Hepatocyte (in vitro differentiated cells): ENCODE measurements around the gene GRIA2.

Source experiments
- EZH2 ChIP-seq: fragments of 200-600 bp; sonication (generic); IDR thresholded peaks from 2 replicates; pipeline ENCODE4 v1.6.1; 2016; ENCODE audit warnings: antibody characterized with exemption, mild to moderate bottlenecking, borderline replicate concordance
- EZH2phosphoT487 ChIP-seq: fragments of 200-600 bp; sonication (generic); IDR thresholded peaks from one replicate; pipeline ENCODE4 v1.6.1; 2018; ENCODE audit warnings: antibody characterized with exemption, mild to moderate bottlenecking, low read depth, moderate library complexity; ENCODE audit not compliant: unreplicated experiment, severe bottlenecking
- TF ChIP-seq, protein P1 (sequence below): fragments of 200-600 bp; sonication (generic); IDR thresholded peaks from 2 replicates; pipeline ENCODE4 v1.5.1; 2016; ENCODE audit warnings: antibody characterized with exemption, mild to moderate bottlenecking; ENCODE audit not compliant: poor library complexity

DNA sequence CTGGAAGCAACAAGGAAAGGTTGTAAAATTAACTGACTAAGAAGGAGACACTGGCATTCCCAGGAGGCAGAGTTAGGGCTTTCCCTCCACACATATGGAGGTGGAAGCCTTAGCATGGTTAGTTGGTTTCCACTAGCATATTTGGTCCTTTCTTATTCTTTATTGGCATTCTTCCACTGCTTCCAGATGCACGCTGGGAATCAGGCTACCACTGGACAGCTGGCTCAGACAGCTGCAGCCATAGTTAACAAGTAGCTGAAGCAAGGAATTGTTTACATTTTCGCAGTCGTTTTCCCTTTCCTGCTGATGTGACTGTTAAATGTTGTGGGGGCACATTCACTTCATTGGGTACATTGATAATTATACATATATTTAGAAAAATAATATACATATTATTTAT lies 169.2 kb downstream of the GRIA2 start:
- TF ChIP-seq, protein P1, sequence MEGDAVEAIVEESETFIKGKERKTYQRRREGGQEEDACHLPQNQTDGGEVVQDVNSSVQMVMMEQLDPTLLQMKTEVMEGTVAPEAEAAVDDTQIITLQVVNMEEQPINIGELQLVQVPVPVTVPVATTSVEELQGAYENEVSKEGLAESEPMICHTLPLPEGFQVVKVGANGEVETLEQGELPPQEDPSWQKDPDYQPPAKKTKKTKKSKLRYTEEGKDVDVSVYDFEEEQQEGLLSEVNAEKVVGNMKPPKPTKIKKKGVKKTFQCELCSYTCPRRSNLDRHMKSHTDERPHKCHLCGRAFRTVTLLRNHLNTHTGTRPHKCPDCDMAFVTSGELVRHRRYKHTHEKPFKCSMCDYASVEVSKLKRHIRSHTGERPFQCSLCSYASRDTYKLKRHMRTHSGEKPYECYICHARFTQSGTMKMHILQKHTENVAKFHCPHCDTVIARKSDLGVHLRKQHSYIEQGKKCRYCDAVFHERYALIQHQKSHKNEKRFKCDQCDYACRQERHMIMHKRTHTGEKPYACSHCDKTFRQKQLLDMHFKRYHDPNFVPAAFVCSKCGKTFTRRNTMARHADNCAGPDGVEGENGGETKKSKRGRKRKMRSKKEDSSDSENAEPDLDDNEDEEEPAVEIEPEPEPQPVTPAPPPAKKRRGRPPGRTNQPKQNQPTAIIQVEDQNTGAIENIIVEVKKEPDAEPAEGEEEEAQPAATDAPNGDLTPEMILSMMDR = no peak
- no peak for TF ChIP-seq EZH2
- no peak for TF ChIP-seq EZH2phosphoT487
